SIG-M5 (cell line): ENCODE results near the gene PBX1.
"Not testable (repeated sequence)": the region's sequence is repeated elsewhere in the genome, so short reads cannot be mapped to it uniquely, and the experiment has no call there.

Source experiments
- DNase-seq: peaks from one replicate; lab custom pipeline; 2025; lab: John Stamatoyannopoulos, UW

Gene PBX1

GRCh38 chr1:164558461-164559341, at the start of gene PBX1:
TSS of gene PBX1 (plus strand) at chr1:164559184.
- peak; percentile 73 for DNase-seq

DNA sequence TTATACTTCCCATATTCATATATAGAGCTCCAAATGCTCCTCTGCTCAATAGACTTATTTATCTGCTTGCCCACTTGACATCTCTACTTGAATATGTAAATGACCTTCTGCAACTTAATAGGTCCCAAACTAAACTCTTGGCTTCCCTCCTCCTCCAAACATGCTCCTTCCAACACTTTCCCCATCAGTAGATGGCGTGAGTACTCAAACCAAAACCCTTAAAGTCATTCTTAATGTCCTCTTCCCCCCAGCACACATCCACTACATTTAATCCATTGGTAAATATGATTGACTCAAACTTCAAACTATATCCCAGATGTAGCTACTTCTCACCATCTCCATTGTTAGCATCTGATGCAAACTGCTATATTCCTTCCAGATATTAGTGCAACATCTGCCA, 48.5 kb upstream of the PBX1 start:
- no peak for DNase-seq

DNA sequence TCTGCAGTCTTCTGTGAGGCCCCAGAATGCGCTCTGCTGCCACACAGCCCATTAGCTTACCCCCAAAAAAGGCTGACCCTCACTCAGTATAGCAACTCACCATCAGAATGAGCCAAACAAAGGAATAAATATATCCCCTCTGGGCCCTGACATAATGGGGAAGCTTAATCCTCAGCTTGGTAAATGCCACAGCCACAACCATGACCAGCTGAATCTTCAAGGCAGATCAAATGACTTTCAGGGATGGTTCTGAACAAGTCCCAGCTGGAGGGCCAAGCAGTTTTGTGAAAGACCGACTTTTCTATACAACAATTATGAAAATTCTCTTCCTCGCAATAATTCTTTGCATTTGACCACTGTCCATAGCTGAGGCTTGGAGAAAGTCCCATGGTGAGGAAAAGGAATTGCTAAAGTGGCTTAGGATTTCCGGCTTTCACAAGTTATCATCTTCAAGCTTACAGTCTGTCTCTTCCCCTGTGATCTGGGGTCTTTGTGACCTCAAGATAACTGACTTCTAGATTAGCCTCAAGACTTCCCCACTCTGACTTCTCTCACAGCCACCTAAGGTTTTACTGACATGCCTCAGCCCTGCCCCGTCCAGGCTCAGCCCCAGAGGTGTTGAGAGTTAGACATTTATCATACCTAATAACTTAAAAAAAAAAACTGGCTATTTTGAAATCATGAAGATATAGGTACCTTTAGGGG, 47.8 kb upstream of the PBX1 start:
- no peak for DNase-seq

- DNase-seq = no peak
These were observed 43.8 kb upstream of the PBX1 start for GRCh38 chr1:164515231-164515630.

GRCh38 chr1:164515711-164516331, 43.2 kb upstream of the PBX1 start:
- no peak for DNase-seq

GRCh38 chr1:164516591-164516990, 42.4 kb upstream of the PBX1 start:
- DNase-seq = no peak

DNA sequence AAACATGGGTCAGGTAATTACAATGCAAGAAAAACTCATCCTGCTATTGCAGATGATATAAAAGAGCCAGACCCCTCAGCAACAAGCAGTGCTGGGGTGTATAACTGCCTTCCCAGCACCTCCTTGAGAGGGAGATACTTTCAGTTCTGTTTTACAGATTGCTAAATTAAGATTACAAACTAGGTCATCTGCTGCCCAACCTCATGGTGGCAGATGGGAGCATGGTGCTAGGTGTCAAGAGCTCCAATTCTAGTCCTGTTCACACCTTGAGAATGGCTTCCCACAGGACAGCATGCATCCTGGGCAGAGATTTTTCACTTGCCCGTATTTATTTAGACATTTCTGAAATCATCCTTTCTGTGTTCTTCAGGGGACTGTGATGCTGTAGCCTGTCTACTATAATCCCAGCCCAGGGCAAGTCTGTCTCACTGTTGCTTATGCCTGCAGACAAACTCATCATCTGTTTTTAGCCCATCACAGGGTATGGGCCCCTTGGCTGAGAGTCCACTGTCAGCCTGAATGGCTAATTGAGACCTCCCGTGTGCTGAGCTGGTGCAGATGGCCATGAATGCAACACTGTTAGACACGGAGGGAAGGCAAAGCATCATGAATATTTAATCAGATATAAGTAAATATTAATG, 40.2 kb upstream of the PBX1 start:
- DNase-seq = no peak

DNA sequence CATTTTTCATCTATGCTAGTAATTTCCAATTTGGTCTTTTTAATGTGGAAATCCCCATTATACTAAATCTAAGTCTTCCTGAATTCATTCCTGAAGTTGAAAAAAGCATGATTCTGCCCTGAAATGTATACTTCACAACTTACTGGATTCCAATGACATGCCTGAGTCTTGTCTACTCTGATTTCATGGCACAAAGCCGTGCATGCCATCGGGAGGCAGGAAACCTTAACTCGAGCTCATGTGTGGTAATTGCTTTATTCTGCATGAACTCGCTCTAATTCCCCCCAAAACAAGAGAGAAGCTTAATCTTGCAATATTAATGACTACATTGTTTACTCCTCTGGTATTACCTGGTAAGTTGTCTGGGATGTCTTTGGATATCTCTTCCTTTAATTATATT, 39.6 kb upstream of the PBX1 start:
- no peak for DNase-seq

GRCh38 chr1:164524810-164525209, 34.2 kb upstream of the PBX1 start:
- DNase-seq = no peak

DNA sequence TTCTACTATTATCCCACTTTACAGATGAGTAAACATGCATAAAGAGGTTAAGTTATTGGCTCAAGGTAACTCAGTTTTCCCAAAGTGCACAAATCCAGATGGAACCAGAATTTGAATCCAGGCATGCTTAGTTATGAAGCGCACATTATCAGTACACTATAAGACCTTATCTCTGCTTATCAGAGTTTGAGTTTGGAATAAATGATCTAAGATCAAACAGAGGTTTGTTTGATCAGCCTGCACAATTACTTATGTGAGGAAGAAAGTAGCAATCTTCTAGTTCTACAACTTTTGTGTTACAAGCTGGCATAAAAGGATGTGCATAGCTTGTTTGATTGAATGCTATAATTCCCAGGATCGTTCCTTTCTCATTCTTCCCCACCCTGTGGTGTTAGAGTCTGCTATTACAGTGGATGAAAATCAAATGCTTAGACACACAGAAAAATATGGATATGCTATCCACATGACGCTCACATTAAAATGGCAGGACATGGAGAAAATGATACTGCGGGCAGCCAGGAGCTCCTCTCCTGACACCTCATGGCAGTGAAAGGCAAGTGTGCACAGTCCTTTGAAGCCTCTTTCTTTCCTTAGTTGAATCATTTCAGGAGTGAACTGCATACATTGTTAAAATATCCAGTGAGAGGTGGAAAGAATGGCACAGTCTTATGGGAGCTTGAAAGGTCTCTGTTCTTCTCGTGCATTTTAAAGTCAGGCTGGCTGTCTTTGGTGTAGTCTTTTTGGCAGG, 23.9 kb upstream of the PBX1 start:
- DNase-seq = no peak

- not testable (repeated sequence) for DNase-seq
These were observed 6.5 kb upstream of the PBX1 start for GRCh38 chr1:164552463-164552988.

DNA sequence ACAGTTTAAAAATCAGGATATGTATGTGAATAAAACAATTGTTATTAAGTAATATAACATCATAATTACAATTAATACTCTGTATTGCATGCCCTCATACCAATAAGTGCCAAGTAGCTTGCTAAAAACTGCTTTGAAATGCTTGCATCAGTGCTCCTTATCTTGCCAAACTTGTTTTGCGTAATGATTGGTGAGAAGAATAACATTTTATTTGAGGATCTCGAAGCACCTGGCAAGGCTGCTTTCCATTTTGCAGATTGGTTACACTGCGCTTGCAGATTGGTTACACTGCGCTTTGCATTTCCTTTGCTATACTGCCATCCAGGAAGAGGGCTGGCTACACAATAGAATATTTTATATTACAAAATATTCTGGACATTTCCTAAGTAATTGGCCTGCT, 1.7 kb upstream of the PBX1 start:
- DNase-seq = no peak

- DNase-seq = no peak
These were observed 513 bp downstream of the PBX1 start for GRCh38 chr1:164559342-164560051.

- no peak for DNase-seq
These were observed 1.1 kb downstream of the PBX1 start for GRCh38 chr1:164560121-164560541.

GRCh38 chr1:164560556-164560955, 1.6 kb downstream of the PBX1 start:
- no peak for DNase-seq

DNA sequence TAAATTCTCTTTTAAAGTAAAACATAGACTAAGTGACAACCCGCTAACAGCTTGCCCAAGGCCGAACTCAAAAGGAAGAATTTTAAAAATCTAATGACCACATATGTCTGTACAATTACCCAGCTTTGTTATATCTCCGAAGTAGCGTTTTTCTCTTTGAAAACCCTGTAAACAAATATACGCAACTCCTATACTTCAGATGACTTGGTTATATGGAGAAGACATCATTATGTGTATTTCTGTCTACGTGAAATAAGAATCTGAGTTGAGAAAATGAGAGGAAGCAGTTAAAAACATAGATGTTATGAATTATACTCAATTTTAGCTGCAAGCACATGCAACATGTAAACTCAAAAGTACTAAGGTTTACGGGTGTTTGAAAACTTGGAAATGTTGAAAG, 2.0 kb downstream of the PBX1 start:
- no peak for DNase-seq

DNA sequence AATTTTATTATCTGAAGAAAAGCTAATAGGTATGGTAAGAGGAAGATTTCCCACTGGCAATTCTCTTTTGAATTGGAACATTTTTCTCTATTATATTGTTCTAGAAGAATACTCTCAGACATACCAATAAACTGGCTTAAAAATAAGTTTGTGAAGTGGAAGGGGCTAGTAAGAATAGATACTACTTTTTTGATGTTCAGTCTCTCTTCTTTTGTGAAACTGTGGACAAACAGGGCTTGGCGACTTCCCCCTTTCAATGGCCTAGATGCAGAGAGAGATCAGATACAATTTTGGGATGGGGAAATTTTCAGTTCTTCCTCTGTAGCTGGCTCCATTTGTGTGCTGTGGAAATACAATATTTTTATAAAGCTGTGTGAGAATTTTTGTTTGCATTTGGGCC, 2.5 kb downstream of the PBX1 start:
- no peak for DNase-seq

- no peak for DNase-seq
These were observed 3.1 kb downstream of the PBX1 start for GRCh38 chr1:164562061-164562460.

DNA sequence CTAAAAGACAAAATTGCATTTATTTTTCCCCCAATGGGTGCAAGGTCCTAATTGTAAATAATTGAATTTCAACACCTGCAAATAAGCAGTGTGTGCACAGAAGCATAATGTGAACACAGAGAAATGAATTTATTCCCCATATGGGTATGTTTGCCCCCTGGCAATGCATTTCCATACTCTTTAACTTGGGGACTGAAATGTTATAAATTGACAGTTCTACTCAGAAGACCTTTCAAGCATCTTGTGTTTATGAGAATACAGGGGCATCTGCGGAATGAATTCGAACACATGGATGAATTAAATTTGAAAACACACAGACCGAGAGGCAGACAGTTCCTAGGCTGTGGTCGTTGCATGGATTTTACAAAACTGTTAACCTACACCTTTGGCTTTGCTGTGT, 3.5 kb downstream of the PBX1 start:
- DNase-seq = no peak

DNA sequence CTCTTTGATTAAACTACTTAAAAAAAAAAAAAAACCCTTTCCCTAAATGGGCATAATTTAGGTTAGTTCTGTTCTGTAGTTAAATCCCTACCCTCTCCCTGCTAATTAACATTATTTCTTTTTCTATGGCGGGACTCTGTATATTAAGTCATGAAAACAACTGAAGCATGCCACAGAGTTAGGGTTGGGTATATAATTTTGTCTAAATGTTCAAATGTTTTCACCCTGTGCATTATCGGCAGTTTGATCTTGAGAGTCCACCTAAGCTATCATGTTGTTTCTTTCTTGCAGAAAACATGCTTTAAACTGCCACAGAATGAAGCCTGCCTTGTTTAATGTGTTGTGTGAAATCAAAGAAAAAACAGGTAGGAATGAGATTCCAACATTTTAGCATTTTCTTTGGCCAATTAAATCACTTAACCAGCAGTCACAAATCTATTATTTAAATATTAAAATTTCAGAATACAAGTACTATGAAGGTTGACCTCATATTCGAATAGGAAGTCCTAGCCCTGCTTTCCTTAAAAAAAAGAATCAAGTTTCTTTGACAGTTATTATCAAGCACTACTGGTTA, 4.0 kb downstream of the PBX1 start:
- DNase-seq = no peak
